Esophagus squamous epithelium (tissue), 5 donors: ENCODE results near the gene FBXO31. TPM values are rescaled to one million over a fixed set of nuclear protein-coding genes. Genes with fewer than 3 reads are reported as not detected.

Experiments used
- DNase-seq: peaks from one replicate; lab custom pipeline; 2025; lab: John Stamatoyannopoulos, UW
- H3K27ac ChIP-seq, 4 donors: fragments of 200-600 bp; sonication (generic); one replicate each; pipeline ENCODE4 v1.5.1; 2016 to 2019; ENCODE audit warnings: mild to moderate bottlenecking in 1 of 4
- H3K27me3 ChIP-seq, 4 donors: fragments of 200-600 bp; sonication (generic); 1 replicate in 3 of 4; 2 replicates in 1 of 4; pipeline versions ENCODE4 v1.5.1 to v1.6.0; 2017 to 2021; ENCODE audit warnings: antibody characterized with exemption in 1 of 4
- H3K36me3 ChIP-seq, 3 donors: fragments of 200-600 bp; sonication (generic); one replicate each; pipeline ENCODE4 v1.5.1; 2016 to 2019
- H3K4me1 ChIP-seq, 3 donors: fragments of 200-600 bp; sonication (generic); one replicate each; pipeline ENCODE4 v1.5.1; 2017 to 2019
- H3K4me3 ChIP-seq, 4 donors: fragments of 200-600 bp; sonication (generic); 1 replicate in 3 of 4; 2 replicates in 1 of 4; pipeline ENCODE4 v1.5.1; 2016 to 2019; ENCODE audit warnings: mild to moderate bottlenecking in 2 of 4, moderate library complexity in 1 of 4
- H3K9me3 ChIP-seq, 3 donors: fragments of 200-600 bp; sonication (generic); one replicate each; pipeline ENCODE4 v1.5.1; 2016 to 2019
- CTCF ChIP-seq, 6 experiments: fragments of 450-650 bp in 4 of 6; fragments of 200-600 bp in 2 of 6; sonication (generic) in 2 of 6; IDR thresholded peaks; one replicate each; pipeline ENCODE4 v1.5.1; 2016 to 2019; ENCODE audit warnings: antibody characterized with exemption in 6 of 6, mild to moderate bottlenecking in 4 of 6, moderate library complexity in 4 of 6
- POLR2A ChIP-seq, 4 donors: fragments of 450-650 bp; IDR thresholded peaks; one replicate each; pipeline ENCODE4 v1.6.1; 2017; ENCODE audit warnings: antibody characterized with exemption in 4 of 4, mild to moderate bottlenecking in 4 of 4, moderate library complexity in 3 of 4
- WGBS, 2 donors: methylation state at CpG; one replicate each; pipeline ENCODE4 v1.1.5; 2018; 5-methylcytosine and 5-hydroxymethylcytosine counted together
- intact Hi-C: fragments of 100-400 bp; cut with DNase I; formaldehyde crosslinking; loops from one replicate; pipeline ENCODE4 v1.15.0; 2022
- total RNA-seq, 4 donors: library from RNA; depleted of rRNA; stranded (reverse); fragments of >200 nt; gene quantifications; one replicate each; pipeline ENCODE4 v1.1.0, GENCODE V29; 2016
- donor health status: DM: yes; HTN: yes; CAD: no.

Gene FBXO31
- total RNA-seq, 4 donors from 2014 or later, result 18.3 to 43.7 (median 21.2) TPM

- no peaks in the 10 kb centered on the region for H3K4me1 ChIP-seq
- H3K9me3 ChIP-seq, result no peaks in the 10 kb centered on the region
- no peak for DNase-seq
- no peak overlapping the region for H3K27ac ChIP-seq
- no peak for TF ChIP-seq POLR2A (IDR thresholded peaks at IDR 0.05)
- TF ChIP-seq CTCF (IDR thresholded peaks at IDR 0.05), result no peak
- H3K4me3 ChIP-seq, result no peak overlapping the region
- WGBS, 2 donors, result 80 to 92% methylated on average over 10 to 12 of the region's 18 CpGs
- H3K27me3 ChIP-seq, result no peaks in the 10 kb centered on the region
- intact Hi-C loops, result no loop called here
- peaks cover 45 to 97% (median 46%) of the 10 kb centered on the region in 3 donors for H3K36me3 ChIP-seq
Measured at GRCh38 chr16:87338155-87338765, 45.3 kb downstream of the FBXO31 start.

DNA sequence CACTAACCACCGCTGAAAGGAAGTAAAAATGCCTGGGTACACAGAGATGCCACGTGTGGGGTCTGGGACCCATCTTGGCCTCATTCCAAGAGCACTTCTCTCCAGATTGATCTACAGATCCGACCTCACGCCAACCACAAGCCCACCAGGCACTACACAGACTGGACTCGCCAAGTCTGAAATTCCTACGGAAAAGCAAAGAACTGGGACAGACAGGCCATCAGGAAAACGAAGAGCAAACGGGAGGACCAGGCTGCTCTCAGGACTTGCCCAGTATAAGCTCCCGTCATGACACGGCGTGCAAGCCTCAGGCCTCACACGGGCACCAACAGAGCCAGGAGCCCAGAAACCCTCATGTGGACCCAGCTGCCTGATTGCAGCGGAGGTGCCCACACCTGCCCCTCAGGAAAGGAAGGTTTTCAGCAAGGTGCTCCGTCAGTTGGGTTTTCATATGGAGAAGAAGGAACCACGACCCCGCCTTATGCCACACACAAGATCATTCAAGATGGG, 46.3 kb downstream of the FBXO31 start:
- TF ChIP-seq CTCF (IDR thresholded peaks at IDR 0.05), result no peak
- Histone ChIP-seq H3K27me3 (no peaks in the 10 kb centered on the region), H3K27ac (no peak overlapping the region), H3K4me1 (peaks cover 0 to 3% (median 0%) of the 10 kb centered on the region in 3 donors), H3K9me3 (no peaks in the 10 kb centered on the region), H3K36me3 (peaks cover 36 to 97% (median 41%) of the 10 kb centered on the region in 3 donors), H3K4me3 (no peak overlapping the region)
- 60 to 63% methylated on average over 8 to 15 of the region's 16 CpGs for WGBS, 2 donors
- DNase-seq, result no peak
- intact Hi-C loops, result no loop called here

DNA sequence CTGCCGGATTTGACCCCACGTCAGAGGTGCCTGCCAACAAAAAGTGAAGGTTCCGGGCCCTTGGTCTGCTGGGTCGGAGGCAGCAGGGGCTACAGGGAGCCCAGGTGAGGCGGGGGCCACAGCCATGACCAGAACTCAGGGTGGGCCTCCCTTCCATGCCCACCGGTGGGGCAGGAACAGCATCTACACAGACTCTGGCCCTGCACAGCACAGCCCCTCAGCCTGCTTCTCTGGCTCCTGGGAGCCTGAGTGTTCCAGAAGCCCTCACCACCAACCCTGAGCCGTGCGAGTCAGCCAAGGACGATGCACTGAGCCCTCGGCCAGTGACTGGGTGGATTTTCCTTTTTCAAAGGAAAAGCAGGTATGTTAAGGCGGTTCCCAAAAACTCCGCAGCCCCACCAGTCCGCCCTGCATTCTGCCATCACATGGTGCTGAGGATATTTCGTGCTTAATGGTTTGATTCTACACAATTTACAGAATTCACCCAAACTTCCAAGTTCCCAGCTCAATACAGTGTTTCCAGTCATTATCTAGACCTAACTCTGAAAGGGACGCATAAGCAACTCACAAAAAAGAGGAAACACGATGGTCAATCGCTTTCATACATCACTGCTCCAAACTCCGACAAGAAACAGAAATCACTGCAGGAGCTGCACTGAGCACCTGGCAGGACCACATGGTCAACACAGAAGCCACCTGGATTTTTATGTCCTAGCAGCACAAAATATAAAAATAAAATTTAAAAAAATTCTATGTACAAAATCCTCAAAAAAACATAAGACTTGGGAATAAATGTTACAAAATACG, 46.9 kb downstream of the FBXO31 start:
- peaks cover 0 to 7% (median 0%) of the 10 kb centered on the region in 3 donors for H3K4me1 ChIP-seq
- no peaks in the 10 kb centered on the region for H3K27me3 ChIP-seq
- no peak overlapping the region for H3K4me3 ChIP-seq
- H3K36me3 ChIP-seq, result peaks cover 29 to 97% (median 35%) of the 10 kb centered on the region in 3 donors
- 84 to 88% methylated on average over 13 to 17 of the region's 19 CpGs for WGBS, 2 donors
- no peaks in the 10 kb centered on the region for H3K9me3 ChIP-seq
- intact Hi-C loops, result no loop called here
- TF ChIP-seq POLR2A (IDR thresholded peaks at IDR 0.05) (no peak), CTCF (IDR thresholded peaks at IDR 0.05) (no peak)
- DNase-seq, result no peak
- no peak overlapping the region for H3K27ac ChIP-seq

DNA sequence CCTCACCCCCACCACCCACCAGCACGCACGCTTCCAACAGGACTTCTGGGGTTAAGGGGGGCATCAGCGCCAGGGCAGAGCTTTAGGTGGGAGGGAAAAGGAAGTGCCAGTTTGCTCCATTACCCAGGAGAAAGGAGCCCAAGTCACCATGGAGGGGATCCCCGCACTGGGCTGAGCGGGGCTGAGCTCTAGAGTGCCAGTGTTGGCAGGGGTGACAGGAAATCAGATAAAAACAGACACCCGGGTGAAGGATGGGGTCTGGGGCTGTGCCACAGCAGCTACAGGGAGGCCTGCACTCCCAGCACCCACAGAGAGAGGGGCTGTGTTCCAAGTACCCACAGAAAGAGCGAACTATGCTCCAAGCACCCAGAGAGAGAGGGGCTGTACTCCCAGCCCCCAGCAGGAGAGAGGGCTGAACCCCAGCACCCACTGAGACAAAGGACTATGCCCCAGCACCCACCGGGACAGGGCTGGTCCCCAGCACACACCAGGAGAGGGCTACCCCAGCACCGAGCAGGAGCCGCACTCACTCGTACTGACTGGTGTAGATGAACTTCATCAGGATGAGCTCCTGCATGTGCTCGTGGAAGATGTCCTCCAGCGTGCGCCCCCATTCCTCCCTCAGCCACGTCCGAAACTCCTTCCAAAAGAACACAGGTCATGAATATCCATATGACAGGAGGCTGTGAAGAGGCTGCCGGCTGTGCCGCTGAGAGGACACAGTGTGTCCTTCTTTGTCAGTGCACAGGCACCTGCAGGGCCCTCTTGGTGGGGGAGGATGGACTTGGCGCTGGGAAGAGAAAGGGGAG, 47.7 kb downstream of the FBXO31 start:
- H3K27ac ChIP-seq, result no peak overlapping the region
- intact Hi-C loops, result no loop called here
- DNase-seq, result no peak
- no peaks in the 10 kb centered on the region for H3K9me3 ChIP-seq
- H3K4me1 ChIP-seq, result peaks cover 0 to 7% (median 0%) of the 10 kb centered on the region in 3 donors
- no peaks in the 10 kb centered on the region for H3K27me3 ChIP-seq
- WGBS, 2 donors, result 75 to 93% methylated on average over 4 to 5 of the region's 19 CpGs
- TF ChIP-seq CTCF (IDR thresholded peaks at IDR 0.05), result no peak
- TF ChIP-seq POLR2A (IDR thresholded peaks at IDR 0.05), result no peak
- H3K4me3 ChIP-seq, result no peak overlapping the region
- H3K36me3 ChIP-seq, result peaks cover 32 to 97% (median 35%) of the 10 kb centered on the region in 3 donors
